Adrenal gland (tissue), 12 donors: ENCODE measurements around the gene MKNK2. TPM values are rescaled to one million over a fixed set of nuclear protein-coding genes. Genes with fewer than 3 reads are reported as not detected.

ENCODE experiments used
- DNase-seq, 7 donors: peaks; one replicate each; pipeline ENCODE4 v3.0.0-alpha.2; 2019 to 2020
- H3K27ac ChIP-seq, 5 donors: fragments of 200-600 bp; sonication (generic) in 4 of 5; 1 replicate in 3 of 5; 2 replicates in 2 of 5; pipeline versions ENCODE4 v1.5.1 to v1.8.0; 2016 to 2020; ENCODE audit warnings: mild to moderate bottlenecking in 1 of 5
- H3K27me3 ChIP-seq: fragments of 200-600 bp; 2 replicates; pipeline ENCODE4 v1.8.0; 2021
- H3K36me3 ChIP-seq, 2 donors: fragments of 200-600 bp; replicated peaks in 1 of 2; 1 replicate in 1 of 2; 2 replicates in 1 of 2; pipeline versions ENCODE4 v1.5.1 to v1.8.0; 2018 to 2022
- H3K4me1 ChIP-seq, 2 donors: fragments of 200-600 bp; replicated peaks in 1 of 2; 1 replicate in 1 of 2; 2 replicates in 1 of 2; pipeline versions ENCODE4 v1.5.1 to v1.8.0; 2018 to 2021
- H3K4me3 ChIP-seq, 4 donors: fragments of 200-600 bp; sonication (generic) in 3 of 4; one replicate each; pipeline ENCODE4 v1.5.1; 2016 to 2018
- H3K9me3 ChIP-seq, 3 donors: fragments of 200-600 bp; sonication (generic) in 1 of 3; replicated peaks in 1 of 3; 1 replicate in 2 of 3; 2 replicates in 1 of 3; pipeline versions ENCODE4 v1.5.1 to v1.8.0; 2016 to 2021
- POLR2A ChIP-seq, 2 donors: fragments of 450-650 bp; IDR thresholded peaks; one replicate each; pipeline ENCODE4 v1.6.1; 2017; ENCODE audit warnings: antibody characterized with exemption in 2 of 2, mild to moderate bottlenecking in 2 of 2, moderate library complexity in 1 of 2
- WGBS, 4 donors: extraction: QIAGEN DNeasy Blood & Tissue Kit in 2 of 4; methylation state at CpG; one replicate each; pipeline versions ENCODE4 v1.1.5 to v1.1.7; 2013 to 2017; 5-methylcytosine and 5-hydroxymethylcytosine counted together
- intact Hi-C, 2 donors: fragments of 100-400 bp; cut with DNase I; formaldehyde crosslinking; loops; one replicate each; pipeline versions ENCODE4 v1.14.1 to v1.15.0; 2022 to 2023
- polyA plus RNA-seq, 3 donors: library from polyadenylated mRNA; stranded (reverse); fragments of 200-250 nt in 2 of 3; fragments of 350-450 nt in 1 of 3; fragmentation: Illumina TruSeq in 1 of 3; extraction: RNeasy Lipid Tissue Mini Kit (QIAGEN cat#74804) in 1 of 3; gene quantifications; one replicate each; pipeline ENCODE4 v1.2.3, GENCODE V29; 2013 to 2014
- total RNA-seq, 9 donors: library from RNA; depleted of rRNA in 4 of 9; stranded (reverse); fragments of >200 nt in 4 of 9; fragments of 120-200 nt in 1 of 9; fragmentation: NEBNext Ultra II Directional in 1 of 9; extraction: Animal tissue kit (Norgen Biotek cat#: 25700) in 1 of 9; gene quantifications; one replicate each; pipeline versions ENCODE4 v1.1.0 to v1.2.4, GENCODE V29; 2013 to 2023
- TF ChIP-seq, protein P1 (sequence below), 6 experiments: fragments of 450-650 bp in 4 of 6; fragments of 200-600 bp in 2 of 6; sonication (generic) in 1 of 6; IDR thresholded peaks; 1 replicate in 5 of 6; 2 replicates in 1 of 6; pipeline versions ENCODE4 v1.5.1 to v1.8.0; 2016 to 2021; ENCODE audit warnings: antibody characterized with exemption in 6 of 6, mild to moderate bottlenecking in 2 of 6, moderate library complexity in 1 of 6
- donor health status: healthy with polysubstance abuse.
- donor health status: Bipolar disorder and iron deficiency.
- donor health status: DM: yes; HTN: yes; CAD: no.
- donor health status: DM: no; HTN: no; CAD: no.
- donor health status: DM: no; HTN: no; CAD: no.
- donor health status: DM: yes; HTN: yes; CAD: no.

Gene MKNK2
- total and polyA plus RNA-seq, 12 donors: 25.5 to 440 (median 164) TPM

DNA sequence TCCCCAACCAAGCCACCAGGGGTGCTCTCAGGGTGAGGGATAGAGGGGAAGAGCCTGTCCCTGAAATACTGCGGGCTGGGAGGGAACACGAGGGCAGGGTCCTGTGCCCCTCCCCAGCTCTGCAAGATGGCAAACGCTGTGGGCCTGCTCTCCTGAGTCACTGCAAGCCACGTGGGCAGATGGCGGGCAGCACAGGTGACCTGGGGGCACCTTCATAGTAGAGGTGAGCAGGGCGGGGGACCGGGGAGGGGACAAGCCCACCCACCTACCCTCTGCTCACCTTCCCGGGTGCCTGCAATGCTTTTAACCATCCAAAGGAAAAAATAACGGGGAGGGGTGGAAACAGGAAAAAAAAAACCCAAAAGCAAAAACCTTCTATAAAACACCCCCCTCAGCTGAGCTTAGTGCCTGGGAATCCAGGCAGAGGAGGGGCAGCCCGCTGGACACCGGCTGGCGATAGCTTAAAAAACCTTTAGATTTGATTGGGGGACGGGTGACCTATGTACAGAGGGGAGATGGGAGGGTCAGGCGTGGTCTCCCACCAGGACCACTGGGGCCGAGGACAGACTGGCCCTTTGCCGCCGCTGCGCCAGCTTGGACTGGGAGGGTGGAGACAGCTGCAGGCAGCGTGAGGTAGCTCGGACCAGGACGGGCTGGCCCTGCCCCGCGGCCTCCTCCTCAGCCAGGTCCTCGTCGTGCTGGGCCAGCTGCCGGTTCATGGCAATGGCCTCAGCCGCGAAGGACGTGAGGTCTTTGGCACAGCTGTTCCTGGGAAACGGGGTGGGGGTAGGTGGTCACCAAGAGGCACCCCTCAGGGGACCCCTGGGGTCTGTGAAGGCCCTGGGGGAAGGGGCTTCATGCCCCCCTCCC is 11.7 kb downstream of the MKNK2 start:
- Histone ChIP-seq H3K27me3 (no peaks in the 10 kb centered on the region), H3K36me3 (peaks cover 0 to 64% of the 10 kb centered on the region in 2 donors), H3K4me1 (peaks cover 52 to 60% of the 10 kb centered on the region in 2 donors), H3K4me3 (no peak overlapping the region), H3K27ac (peak overlapping the region; percentile 43 to 98 (median 93)), H3K9me3 (peaks cover 0 to 6% (median 0%) of the 10 kb centered on the region in 3 donors)
- TF ChIP-seq, protein P1, sequence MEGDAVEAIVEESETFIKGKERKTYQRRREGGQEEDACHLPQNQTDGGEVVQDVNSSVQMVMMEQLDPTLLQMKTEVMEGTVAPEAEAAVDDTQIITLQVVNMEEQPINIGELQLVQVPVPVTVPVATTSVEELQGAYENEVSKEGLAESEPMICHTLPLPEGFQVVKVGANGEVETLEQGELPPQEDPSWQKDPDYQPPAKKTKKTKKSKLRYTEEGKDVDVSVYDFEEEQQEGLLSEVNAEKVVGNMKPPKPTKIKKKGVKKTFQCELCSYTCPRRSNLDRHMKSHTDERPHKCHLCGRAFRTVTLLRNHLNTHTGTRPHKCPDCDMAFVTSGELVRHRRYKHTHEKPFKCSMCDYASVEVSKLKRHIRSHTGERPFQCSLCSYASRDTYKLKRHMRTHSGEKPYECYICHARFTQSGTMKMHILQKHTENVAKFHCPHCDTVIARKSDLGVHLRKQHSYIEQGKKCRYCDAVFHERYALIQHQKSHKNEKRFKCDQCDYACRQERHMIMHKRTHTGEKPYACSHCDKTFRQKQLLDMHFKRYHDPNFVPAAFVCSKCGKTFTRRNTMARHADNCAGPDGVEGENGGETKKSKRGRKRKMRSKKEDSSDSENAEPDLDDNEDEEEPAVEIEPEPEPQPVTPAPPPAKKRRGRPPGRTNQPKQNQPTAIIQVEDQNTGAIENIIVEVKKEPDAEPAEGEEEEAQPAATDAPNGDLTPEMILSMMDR (IDR thresholded peaks at IDR 0.05): no peak
- TF ChIP-seq POLR2A (IDR thresholded peaks at IDR 0.05): peak in 1 of 2 donors; percentile 55
- DNase-seq: peak; percentile 69 to 85 (median 81)
- intact Hi-C loops: no loop called here
- 55 to 56% (median 55%) methylated on average over 14 to 30 of the region's 30 CpGs for WGBS, 4 donors

DNA sequence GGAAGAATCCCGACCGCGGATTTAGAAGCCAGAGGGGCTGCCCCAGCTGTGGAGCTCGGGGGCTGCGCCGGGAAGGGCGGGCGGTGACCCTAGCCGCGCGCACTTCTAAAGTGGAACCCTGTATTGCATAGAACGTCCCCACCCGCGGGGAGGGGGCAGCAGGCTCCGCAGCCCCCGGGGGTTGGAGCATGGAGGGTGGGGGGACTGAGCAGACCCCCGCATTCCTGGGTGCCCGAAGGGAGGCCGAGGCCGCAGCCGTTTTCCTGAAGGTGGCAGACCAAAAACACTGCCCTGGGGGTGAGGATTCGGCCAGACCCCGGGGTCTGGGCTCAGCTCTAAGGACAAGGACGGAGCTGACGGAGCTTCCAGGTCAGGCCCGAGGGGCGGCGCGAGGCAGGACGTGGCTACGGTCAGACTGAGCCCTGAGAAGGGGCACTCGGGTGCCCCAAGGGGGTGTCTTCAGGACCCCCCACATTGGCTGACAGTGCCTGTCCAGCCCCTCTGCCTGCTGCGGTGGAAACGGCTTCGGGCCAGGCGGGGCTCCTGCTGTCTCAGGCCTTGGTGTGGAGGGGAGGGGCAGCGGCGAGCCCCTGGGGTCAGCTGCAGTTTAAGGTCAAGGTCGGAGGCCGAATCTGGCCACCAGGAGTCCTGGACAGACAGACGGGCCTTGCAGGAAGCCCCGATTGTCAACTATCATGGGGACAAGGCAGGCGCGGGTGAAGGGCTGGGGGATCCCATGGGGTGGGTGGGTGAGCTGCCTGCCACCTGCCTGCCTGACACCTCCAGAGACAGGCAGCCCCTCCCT is 12.6 kb downstream of the MKNK2 start:
- DNase-seq: peak in 5 of 7 donors; percentile 35 to 49 (median 42)
- intact Hi-C loops: no loop called here
- H3K4me3 ChIP-seq: no peak overlapping the region
- no peaks in the 10 kb centered on the region for H3K27me3 ChIP-seq
- peaks cover 0 to 6% (median 0%) of the 10 kb centered on the region in 3 donors for H3K9me3 ChIP-seq
- peaks cover 0 to 57% of the 10 kb centered on the region in 2 donors for H3K36me3 ChIP-seq
- peak overlapping the region in 4 of 5 donors; percentile 58 to 98 (median 94) for H3K27ac ChIP-seq
- WGBS, 4 donors: 48 to 79% (median 73%) methylated on average over 11 to 44 of the region's 44 CpGs
- TF ChIP-seq, protein P1 (IDR thresholded peaks at IDR 0.05): no peak
- no peak for TF ChIP-seq POLR2A (IDR thresholded peaks at IDR 0.05)
- peaks cover 48 to 54% of the 10 kb centered on the region in 2 donors for H3K4me1 ChIP-seq

DNA sequence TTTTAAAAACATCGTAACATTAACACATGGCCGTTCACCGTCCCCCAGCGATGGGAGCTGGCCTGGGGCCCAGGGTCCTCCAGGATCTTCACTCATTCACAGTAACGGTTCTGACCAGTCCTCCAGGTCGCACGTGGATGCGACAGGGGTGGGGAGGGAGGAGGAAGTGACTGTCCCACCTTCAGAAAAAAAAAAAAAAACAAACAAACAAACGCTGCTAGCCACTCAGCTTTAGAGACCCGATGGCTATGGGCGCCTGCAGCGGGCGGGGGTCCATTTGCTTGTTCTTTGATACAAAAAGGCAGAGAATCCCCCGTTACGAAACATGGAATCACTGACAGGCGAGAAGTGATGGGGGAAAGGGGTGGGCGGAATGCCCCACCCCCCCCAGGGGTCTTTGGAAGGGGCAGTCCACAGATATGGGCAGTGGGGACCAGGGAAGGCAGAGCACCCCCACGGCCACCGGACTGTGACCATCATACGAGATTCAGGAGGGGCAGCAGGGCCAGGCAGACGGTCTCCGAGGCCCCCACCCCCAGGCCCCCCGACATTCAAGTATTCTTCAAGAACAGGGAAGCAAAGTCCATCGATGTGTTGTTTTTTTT is 13.3 kb downstream of the MKNK2 start:
- Histone ChIP-seq H3K4me3 (no peak overlapping the region), H3K4me1 (peaks cover 42 to 52% of the 10 kb centered on the region in 2 donors), H3K9me3 (peaks cover 0 to 6% (median 0%) of the 10 kb centered on the region in 3 donors), H3K36me3 (peaks cover 0 to 49% of the 10 kb centered on the region in 2 donors), H3K27ac (peak overlapping the region in 2 of 5 donors; percentile 58 to 98), H3K27me3 (no peaks in the 10 kb centered on the region)
- 59 to 71% (median 64%) methylated on average over 24 of the region's 24 CpGs for WGBS, 4 donors
- intact Hi-C loops: no loop called here
- DNase-seq: peak in 5 of 7 donors; percentile 36 to 49 (median 46)
- TF ChIP-seq, protein P1 (IDR thresholded peaks at IDR 0.05): no peak
- no peak for TF ChIP-seq POLR2A (IDR thresholded peaks at IDR 0.05)
